ENCODE measurements around the gene C1orf87. TPM values are rescaled to one million over a fixed set of nuclear protein-coding genes. Genes with fewer than 3 reads are reported as not detected.

The C1orf87 gene
- total and polyA plus RNA-seq, 7 donors: not detected

DNA sequence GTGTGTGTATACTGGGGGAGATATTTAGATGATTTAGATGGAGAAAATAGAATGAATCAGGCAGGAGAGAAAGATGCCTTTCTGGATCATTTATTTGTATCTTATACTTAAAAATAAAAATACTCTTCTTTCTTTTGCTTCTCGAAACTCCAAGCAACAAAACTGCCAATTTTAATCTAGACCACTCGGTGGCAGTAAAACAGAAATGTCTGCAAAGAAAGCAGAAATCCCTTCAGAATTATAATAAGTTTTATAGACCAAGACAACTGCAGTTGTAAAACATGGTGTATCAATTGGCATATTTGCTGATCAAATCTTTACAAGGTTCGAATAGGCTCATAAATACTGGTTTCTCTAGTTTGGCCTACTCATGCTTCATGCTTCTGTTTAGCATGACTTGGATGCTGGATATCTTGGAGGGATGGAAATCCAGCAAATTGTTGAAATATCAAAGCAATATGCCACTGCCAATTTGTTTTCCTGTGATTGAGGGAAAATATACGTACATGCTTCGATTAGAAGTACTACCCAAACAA lies 15.1 kb upstream of the C1orf87 start:
- Histone ChIP-seq H3K4me3 (no peak overlapping the region), H3K4me1 (no peaks in the 10 kb centered on the region), H3K36me3 (ENCODE audit: insufficient read depth in 1 of 2, low read depth in 1 of 2) (no peaks in the 10 kb centered on the region), H3K27ac (no peak overlapping the region), H3K27me3 (ENCODE audit: insufficient read depth in 3 of 3, low read length in 2 of 3) (no peaks in the 10 kb centered on the region), H3K9me3 (no peaks in the 10 kb centered on the region)
- 60 to 73% (median 64%) methylated on average over 5 of the region's 5 CpGs for WGBS, 3 donors
- TF ChIP-seq, protein P1, sequence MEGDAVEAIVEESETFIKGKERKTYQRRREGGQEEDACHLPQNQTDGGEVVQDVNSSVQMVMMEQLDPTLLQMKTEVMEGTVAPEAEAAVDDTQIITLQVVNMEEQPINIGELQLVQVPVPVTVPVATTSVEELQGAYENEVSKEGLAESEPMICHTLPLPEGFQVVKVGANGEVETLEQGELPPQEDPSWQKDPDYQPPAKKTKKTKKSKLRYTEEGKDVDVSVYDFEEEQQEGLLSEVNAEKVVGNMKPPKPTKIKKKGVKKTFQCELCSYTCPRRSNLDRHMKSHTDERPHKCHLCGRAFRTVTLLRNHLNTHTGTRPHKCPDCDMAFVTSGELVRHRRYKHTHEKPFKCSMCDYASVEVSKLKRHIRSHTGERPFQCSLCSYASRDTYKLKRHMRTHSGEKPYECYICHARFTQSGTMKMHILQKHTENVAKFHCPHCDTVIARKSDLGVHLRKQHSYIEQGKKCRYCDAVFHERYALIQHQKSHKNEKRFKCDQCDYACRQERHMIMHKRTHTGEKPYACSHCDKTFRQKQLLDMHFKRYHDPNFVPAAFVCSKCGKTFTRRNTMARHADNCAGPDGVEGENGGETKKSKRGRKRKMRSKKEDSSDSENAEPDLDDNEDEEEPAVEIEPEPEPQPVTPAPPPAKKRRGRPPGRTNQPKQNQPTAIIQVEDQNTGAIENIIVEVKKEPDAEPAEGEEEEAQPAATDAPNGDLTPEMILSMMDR (IDR thresholded peaks at IDR 0.05): no peak
- intact Hi-C loops (cut with DNase I): no loop called here
- no peak for ATAC-seq
- no peak for DNase-seq

DNA sequence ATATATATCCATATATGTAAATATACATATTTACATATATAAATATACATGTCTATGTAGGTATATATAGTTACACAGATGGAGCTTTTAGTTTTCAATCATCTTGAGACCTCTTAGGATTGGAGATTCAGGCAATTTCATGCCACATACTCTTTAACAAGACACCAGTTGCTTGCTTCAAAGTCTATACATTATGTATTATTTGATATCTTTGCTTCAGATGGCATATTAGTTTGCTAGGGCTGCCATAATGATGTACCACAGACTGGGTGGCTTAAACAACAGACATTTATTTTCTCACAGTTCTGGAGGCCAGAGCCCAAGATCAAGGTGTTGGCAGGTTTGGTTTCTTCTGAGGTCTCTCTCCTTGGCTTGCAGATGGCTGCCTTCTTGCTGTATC lies 14.1 kb upstream of the C1orf87 start:
- Histone ChIP-seq H3K9me3 (no peaks in the 10 kb centered on the region), H3K27me3 (ENCODE audit: insufficient read depth in 3 of 3, low read length in 2 of 3) (no peaks in the 10 kb centered on the region), H3K4me1 (no peaks in the 10 kb centered on the region), H3K27ac (no peak overlapping the region), H3K4me3 (no peak overlapping the region), H3K36me3 (ENCODE audit: insufficient read depth in 1 of 2, low read depth in 1 of 2) (no peaks in the 10 kb centered on the region)
- TF ChIP-seq, protein P1 (IDR thresholded peaks at IDR 0.05): no peak
- ATAC-seq: no peak
- intact Hi-C loops (cut with DNase I): no loop called here
- no peak for DNase-seq

DNA sequence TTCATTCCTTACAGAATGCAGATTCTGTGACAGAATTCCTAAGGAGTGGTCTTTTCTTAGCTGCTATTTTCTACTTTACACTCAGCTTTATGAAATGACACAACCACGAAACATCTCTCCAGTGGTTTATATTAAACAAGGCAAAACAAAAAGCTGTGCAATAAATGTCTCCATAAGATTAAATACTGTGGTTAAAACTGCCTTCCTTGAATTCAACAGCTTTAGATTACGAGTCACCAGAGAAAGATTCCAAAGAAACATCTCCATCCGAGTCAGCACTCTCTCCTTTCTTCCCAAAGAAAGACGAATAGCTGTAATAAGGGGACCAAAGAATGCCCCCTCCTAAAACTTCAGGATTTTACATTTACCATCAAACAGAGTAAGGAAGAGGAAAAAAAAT lies 4.6 kb upstream of the C1orf87 start:
- WGBS, 3 donors: 83 to 91% (median 90%) methylated on average over 4 of the region's 4 CpGs
- intact Hi-C loops (cut with DNase I): no loop called here
- H3K36me3 ChIP-seq (ENCODE audit: insufficient read depth in 1 of 2, low read depth in 1 of 2): no peaks in the 10 kb centered on the region
- H3K9me3 ChIP-seq: no peaks in the 10 kb centered on the region
- no peak overlapping the region for H3K27ac ChIP-seq
- ATAC-seq (no peak), DNase-seq (no peak)
- no peak overlapping the region for H3K4me3 ChIP-seq
- TF ChIP-seq, protein P1 (IDR thresholded peaks at IDR 0.05): no peak
- no peaks in the 10 kb centered on the region for H3K4me1 ChIP-seq
- H3K27me3 ChIP-seq (ENCODE audit: insufficient read depth in 3 of 3, low read length in 2 of 3): peaks cover 0 to 21% (median 8%) of the 10 kb centered on the region in 3 donors

DNA sequence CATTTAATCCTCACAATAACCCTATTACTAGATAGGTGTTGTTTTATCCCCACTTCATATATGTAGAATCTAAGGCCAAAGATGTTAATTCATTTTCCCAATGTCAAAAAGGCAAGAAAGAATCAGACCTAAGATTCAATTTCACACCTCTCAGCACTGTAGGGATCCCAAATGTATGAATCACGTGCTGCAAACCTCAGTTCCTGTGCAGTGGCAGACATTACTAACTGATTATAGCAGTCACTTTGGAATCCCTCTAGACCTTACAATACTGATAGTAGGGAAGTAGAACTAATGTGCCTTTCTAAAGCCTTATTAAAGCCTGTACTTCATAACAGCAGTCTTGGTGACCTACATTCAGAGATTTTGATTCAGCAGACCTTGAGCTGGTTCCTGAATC lies 2.3 kb downstream of the C1orf87 start:
- no peak for DNase-seq
- ATAC-seq: no peak
- WGBS, 3 donors: 34 to 45% (median 45%) methylated on average over 1 of the region's 1 CpG
- no peak overlapping the region for H3K4me3 ChIP-seq
- H3K9me3 ChIP-seq: no peaks in the 10 kb centered on the region
- peaks cover 0 to 28% (median 9%) of the 10 kb centered on the region in 3 donors for H3K27me3 ChIP-seq (ENCODE audit: insufficient read depth in 3 of 3, low read length in 2 of 3)
- H3K36me3 ChIP-seq (ENCODE audit: insufficient read depth in 1 of 2, low read depth in 1 of 2): no peaks in the 10 kb centered on the region
- no peak overlapping the region for H3K27ac ChIP-seq
- H3K4me1 ChIP-seq: no peaks in the 10 kb centered on the region
- intact Hi-C loops (cut with DNase I): no loop called here
- TF ChIP-seq, protein P1 (IDR thresholded peaks at IDR 0.05): no peak

DNA sequence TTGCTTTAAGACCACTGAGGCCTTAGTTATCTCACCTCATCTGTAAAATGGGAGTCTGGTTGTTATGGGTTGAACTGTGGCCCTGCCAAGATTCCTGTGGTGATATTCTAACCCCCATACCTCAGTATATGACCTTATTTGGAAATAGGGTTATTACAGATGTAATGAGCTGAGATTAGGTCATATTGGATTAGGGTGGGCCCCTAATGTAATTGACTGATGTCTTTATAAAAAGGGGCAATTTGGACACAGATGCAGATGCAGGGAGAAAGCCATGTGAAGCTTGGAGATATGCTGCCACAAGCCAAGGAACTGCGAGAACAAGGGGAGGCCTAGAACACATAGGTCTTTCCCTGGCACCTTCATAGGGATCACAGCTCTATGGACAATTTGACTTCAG lies 3.9 kb downstream of the C1orf87 start:
- no peak for ATAC-seq
- Histone ChIP-seq H3K9me3 (no peaks in the 10 kb centered on the region), H3K36me3 (ENCODE audit: insufficient read depth in 1 of 2, low read depth in 1 of 2) (no peaks in the 10 kb centered on the region), H3K4me3 (no peak overlapping the region), H3K4me1 (no peaks in the 10 kb centered on the region), H3K27me3 (ENCODE audit: insufficient read depth in 3 of 3, low read length in 2 of 3) (peaks cover 0 to 16% (median 6%) of the 10 kb centered on the region in 3 donors), H3K27ac (no peak overlapping the region)
- intact Hi-C loops (cut with DNase I): no loop called here
- DNase-seq: no peak
- TF ChIP-seq, protein P1 (IDR thresholded peaks at IDR 0.05): no peak
- WGBS, 3 donors: 95 to 100% (median 98%) methylated on average over 1 of the region's 1 CpG

All from psoas muscle (tissue), 8 donors.